CD4-positive, alpha-beta T cell treated with Interleukin-4 for 1 hour (primary cell): ENCODE measurements around the gene SPSB4.

Experiments
- DNase-seq, 2 donors: peaks; one replicate each; pipeline ENCODE4 v3.0.0-alpha.2; 2020 to 2022

SPSB4 gene

DNA sequence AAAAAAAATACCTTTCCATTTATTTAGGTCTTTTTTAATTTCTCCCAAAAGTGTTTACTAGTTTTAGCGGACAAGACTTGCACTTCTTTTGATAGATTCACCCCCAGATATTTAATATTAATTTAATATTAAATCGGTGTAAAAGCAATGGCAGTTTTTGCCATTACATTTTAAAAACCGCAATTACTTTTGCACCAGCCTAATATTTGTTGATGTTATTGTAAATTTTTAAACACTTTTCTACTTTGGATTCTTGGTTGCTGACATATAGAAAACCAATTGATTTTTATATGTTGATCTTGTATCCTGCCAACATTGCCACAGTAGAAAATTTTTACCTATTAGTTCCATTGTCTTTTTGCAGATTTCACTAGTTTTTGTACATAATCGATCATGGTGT lies 116.5 kb downstream of the SPSB4 start:
- no peak for DNase-seq

DNA sequence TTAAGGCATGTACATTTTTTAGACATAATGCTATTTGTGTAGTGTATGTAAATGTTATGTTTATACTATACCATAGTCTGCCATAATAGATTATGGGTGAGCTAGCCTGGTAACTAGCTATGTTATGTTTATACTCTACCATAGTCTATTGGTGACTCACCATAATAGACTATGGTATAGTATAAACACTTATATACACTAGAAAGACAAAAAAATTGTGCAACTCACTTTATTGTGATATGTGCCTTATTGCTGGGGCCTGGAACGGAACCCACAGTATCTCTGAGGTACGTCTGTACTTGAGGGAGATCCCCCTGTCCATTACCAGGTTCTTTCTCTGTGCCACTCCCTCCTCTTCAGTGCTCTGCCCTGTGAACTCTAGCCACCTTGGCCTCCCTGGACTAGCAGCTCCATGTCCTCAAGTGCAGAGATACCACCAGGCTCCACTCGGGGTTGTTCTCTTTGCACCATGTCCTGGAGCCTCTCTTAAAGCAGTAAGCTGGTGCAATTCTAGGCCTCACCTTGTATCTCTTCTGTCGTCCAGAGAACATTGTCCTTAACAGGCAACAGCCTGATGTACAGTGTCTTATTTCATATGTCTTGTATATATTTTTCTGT lies 119.6 kb downstream of the SPSB4 start:
- DNase-seq, result no peak

DNA sequence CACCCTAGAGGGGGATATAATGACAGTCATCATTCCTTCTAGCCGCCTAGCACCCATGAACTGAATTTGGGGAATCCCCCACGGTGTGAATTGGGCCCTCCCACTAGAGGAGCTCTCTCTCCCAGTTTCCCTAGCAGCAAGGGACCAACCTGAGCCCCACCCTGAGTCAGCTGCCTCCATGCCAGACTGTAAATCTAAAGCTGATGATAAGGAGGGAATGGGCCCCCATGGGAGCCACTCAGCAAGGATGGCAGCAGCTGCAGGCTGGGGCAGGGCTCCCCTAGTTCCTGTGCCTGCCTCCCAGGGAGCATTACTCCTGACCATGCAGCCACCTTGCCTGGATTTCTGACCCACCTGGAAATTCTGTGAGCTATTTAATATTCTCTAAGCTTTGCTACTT lies 123.5 kb downstream of the SPSB4 start:
- no peak for DNase-seq

DNA sequence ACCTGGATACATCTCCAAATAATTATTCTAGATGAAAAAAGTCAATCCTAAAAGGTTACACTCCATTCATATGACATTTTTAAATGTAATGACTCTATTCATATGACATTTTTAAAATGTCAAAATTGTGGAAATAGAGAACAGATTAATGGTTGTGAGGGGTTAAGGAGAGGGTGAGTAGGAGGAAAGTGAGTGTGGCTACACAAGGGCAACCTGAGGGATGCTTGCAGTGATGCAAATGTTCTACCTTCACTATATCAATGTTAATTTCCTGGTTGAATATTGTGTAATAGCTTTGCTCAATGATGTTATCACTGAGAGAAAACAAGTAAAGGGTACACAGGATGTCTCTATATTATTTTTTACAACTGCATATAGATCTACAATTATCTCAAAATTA lies 125.6 kb downstream of the SPSB4 start:
- DNase-seq, result no peak

DNA sequence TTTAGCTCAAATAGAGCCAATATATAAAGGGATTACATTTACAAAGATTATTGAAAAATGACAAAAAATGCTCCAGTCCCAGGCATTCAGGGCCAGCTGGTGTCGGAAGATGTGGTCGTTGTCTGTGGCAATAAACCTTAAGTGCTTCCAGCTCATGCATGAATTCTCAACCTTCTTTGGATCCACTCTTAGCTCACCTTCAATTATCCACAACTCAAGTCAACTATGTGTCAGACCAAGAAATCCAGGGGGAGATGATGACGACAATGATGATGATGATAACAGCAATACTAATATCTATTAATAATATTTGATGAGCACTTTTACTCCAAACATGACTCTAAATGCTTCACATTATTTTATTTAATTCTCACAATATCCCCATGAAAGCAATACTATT lies 126.9 kb downstream of the SPSB4 start:
- DNase-seq, result no peak

DNA sequence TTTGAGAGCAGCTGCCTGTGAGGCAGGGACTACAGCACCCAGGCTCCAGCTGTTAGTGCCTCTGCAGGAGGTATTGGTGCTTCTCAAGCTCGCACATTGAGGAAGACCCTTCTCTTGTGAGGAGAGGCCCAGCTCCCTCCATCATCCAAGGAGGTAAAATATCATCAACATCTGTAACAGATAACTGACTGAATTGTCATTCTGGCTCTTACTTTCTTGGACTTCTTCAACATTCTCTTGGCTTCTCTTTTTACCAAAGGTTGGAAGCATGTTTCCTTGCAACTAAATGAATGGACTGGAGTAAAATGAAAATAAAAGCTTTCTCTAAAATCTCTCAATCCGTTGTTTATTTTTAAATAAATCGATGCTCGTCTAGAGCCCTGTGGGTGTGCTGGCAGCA lies 127.4 kb downstream of the SPSB4 start:
- no peak for DNase-seq

DNA sequence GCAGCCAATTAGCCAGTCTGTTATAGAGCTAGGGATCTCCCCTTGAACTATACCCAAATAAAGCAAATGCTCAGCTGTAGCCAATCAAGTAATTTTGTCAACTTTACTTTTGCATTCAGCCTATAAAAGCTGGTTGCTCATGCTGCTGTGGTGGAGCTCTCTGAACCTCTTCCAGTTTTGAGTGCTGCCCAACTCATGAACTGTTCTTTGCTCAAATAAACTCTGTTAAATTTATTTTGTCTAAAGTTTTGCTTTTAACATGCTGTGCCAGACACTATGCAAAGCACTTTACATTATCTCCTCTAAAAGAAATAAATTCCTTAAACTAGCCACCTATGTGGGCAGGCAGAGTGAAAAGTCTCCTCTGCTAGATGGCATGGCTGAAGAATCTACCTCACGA lies 128.8 kb downstream of the SPSB4 start:
- no peak for DNase-seq

DNA sequence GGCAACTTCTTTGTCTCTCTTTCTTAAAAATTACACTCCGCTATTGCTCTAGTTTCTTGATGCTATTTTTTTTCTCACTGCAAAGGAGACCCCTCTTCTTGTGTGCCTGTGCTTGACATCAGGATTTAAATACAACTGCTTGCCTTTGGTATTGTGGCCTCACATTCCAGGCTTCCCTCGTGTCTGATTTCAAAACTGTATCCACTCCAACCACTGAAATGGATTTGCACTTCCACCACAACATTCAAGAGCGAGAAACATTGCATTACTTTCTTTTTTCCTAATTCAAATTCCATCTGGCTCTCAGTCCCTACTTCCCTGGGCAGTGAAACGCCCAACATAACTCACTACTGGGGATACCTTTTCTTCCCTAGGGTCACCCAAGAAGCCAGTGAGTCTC lies 130.0 kb downstream of the SPSB4 start:
- DNase-seq, result no peak

DNA sequence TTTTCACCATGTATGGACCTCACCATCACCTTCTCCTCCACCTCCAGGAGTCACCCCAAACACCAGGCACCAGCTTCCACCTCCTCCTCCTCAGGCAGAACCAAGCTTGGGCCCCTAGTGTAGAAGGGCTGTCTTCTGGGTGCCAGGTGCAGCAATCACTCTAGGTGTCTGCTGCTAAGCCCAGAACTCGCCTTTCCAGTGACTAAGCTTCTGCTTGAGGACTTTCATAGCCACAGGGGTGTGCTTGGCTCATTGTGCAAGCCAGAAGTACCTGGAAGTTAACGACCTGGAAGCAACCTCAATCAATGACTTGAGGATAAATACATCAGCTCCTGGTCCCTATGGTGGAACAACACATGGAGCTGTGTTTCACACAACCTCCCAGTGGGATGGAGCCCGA lies 130.7 kb downstream of the SPSB4 start:
- no peak for DNase-seq

DNA sequence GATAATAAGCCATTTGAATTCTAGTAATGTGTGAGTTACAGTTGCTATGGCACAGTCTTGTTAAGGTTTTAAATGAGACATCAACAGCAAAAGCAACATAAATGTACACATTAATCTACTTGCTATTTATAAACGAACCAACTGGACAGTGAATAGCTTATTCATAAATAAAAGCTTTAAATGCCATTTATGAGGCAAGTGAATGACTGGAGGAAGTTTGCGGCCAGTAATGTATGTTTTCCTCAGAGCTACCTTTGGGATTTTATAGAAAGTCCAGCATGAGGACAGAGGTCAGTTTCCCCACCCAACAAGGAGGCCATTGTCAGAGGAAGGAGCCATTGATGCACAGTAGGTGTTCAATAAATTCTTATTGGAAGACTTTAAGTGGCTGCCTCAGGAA lies 132.5 kb downstream of the SPSB4 start:
- no peak for DNase-seq

DNA sequence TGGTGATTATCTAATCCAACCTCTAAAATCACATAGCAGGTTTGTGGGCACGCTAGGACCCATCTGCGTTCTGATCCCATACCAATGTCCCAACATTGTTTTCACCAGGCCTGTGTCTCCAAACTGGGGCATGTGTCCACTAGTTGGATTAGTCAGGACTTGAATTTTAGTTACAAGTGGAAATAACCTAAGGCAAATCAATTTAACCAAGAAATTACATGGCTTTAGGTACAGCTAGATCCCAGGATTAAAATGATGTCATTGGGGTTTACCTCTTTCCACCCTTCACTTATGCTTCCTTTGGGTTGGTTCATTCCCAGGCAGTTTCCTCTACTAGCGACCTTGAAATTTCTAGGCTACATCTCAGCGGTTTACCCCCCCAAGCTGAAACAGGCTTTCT lies 133.3 kb downstream of the SPSB4 start:
- DNase-seq, result no peak

DNA sequence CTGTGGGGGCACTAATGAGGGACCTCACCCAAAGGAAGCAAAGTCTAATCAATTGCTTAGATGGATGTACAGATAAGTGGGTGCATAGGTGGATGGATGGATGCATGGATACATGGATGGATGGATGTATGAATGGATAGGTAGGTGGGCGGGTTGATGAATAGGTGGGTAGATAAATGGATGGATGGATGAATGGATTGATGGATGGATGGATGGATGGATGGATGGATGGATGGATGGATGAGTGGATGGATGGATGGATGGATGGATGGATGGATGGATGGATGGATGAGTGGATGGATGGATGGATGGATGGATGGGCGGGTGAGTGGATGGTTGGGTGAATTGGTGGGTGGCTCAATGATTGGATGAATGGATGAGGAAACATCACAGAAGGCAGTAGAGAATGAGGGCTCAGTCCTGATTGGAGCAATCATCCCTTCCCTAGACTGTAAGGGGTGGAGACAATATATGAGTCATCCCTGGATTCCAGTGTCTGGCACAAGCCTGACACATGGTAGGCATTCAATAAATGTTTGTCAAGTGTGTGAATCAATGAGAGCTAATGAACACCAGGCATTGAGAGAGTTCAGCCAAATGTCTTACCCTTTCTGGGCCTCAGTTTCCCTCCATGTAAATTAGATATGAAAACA lies 140.1 kb downstream of the SPSB4 start:
- no peak for DNase-seq

DNA sequence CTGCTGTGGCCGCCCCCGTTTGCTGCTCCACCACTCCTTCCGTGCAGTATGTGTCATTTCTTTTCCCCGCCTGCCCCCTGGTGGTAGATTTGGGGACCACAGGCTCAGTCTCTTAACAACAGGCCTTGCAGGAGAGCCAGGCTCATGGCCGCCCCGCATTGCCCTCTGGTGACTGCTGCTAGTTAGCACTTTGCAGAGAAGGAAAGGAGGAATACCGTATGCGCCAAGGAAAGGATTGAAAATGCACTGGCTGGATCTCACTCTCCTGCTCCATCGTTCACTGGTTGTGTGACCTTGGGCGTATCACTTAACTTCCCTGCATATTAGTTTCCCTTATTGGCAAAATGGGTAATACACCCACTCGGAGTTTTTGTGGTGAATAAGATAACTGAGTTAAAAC lies 141.2 kb downstream of the SPSB4 start:
- DNase-seq, result peak; percentile 94 to 95

DNA sequence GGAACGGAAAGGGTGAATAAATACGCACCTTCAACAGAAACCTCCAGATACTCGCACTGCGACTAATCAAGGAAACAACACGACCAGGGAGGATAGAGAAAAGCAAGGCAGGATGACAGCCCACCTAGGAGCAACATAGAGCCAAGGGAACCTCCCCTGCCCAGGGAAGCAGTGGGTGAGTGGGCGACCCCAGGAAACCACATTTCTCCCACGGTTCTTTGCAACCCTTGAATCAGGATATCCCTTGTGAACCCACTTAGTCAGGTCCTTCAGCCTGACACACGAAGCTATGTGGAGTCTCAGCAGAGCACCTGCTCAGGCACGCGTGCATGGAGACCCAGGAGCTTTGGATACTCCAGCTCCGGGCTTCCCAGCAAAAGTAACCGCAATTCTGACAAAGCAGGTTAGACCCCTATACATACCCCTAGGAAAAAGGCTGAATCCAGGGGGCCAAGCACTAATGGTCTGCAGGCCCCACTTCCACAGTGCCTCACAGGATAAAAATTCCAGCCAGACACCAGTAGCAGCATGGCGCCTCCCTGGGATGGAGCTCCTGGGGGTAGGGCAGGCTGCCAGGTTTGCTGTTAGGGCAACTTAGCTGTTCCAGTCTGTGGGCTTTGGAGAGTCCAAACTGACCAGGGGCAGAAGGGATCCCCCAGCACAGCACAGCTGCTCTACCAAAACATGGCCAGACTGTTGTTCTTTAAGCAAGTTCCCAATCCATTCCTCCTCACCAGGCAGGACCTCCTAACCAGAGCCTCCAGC lies 142.1 kb downstream of the SPSB4 start:
- no peak for DNase-seq
